Stimulated activated CD8-positive, alpha-beta memory T cell treated with anti-CD3 and anti-CD28 coated beads, Interleukin-12 subunit alpha, Interleukin-12 subunit beta, amount 100 ng/mL, for 4 hours (primary cell): ENCODE measurements around the gene CA10.

Experiments used
- DNase-seq: peaks from one replicate; pipeline ENCODE4 v3.0.0-alpha.2; 2020; ENCODE audit warnings: low read depth

Gene CA10

DNA sequence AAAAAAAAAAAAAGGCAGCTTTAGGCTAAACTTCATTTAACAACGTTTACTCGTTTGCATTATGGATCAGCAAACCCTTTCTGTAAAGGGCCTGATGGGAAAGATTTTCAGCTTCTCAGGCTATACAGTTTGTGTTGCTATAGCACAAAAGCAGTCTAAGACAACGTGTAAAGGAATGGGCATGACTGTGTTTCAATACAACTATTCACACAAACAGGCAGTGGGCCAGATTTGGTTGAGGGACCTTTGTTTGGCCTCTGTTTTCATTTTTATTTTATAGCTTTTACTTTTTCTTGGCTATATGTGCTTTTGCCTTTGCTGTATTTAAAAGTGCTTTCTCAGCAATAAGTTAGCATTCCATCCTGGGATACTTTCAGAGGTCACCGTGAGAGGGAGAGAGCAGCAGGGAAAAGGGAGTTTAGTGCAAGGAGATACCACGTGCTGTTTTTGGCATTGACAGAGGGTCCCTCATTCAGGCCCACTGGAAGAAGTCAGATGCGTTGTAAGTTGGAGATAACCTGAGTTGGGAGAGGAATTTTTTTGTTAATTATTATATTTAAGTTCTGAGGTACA, 562.6 kb downstream of the CA10 start:
- DNase-seq = no peak

DNA sequence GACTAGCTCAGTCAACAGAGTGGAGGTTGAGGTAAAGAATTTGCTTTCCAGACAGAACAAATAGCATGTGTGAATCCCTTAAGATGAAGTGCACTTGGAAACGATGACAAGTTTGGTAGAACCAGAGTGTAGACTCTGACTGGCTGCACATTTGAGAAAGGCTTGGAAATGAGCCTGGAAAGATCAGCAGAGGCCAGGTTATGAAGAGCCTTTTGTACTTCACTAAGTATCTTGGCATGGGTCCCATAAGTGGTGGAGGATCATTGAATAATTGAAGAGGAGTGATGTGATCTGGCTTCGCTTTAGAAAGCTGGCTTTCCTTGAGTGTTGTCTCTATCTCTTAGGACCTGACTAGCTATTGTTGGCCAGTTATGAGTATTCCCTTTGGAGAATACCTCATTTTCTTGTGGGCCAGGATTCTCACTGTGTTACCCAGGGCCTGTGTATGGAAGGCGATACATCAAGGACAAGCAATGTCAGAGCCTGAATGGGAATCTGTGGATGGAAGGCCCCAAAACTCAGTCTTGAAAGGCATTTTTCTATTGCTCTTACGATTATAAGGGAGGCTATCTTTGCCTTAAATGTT, 568.4 kb downstream of the CA10 start:
- no peak for DNase-seq

DNA sequence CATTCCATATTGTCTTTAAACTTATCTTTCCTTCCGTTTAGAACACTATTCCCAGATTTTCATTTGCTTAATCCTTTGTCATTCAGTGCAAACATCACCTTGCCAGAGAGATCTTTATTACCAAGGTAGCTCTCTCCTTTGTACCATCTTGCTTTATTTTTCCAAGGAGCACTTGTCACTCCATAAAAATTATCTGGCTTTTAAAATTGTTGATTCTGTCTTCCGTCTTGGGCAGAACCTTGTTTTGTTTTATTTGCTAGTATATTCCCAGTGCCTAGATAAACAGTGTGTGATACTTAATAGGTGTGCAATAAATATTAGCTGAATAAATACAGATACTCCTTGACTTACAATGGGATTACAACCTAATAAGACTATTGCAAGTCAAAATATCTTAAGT, 570.5 kb downstream of the CA10 start:
- no peak for DNase-seq

DNA sequence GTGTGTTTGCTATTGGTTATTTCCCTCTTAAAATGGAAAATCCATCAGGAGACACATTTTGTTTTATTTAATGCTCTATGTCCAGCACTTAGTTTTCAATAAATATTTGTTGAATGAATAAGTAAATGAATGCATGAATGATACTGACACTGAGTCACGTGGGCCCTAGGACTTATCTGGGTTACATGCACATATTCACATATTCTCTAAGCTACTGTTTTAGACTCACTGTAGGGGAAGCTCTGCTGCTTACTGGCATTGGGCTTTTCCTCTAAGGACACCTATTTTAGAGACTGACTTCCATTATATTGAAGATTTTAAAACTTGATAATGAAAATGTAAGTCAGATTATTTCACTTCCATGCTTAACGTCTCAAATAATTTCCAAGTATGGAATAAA, 571.0 kb downstream of the CA10 start:
- DNase-seq = no peak

DNA sequence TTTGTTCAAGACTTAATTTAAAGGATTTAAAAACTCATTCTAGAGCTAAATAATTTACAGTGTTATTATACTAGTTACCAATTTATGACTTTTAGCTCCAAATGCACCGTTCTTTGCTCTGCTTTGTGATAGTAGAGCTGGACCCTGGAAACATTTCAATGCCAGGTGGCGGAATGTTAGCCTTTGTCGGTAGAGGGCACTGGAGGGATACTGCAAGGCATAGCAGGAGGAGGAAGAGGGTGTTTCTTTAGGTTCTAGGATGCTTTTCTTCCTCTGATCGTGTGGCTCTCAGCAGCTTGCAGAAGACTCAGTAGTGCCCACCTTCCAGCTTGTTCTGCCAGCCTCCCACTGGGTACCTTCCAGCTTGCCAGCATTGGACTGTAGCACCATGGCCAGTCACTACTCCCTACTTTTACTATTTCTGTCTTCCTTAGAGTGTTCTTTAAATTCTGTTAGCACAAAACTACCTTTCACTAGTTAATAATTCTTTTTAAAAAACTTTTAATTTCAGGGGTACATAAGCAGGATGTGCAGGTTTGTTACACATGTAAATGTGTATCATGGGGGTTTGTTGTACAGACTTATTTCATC, 572.9 kb downstream of the CA10 start:
- DNase-seq = no peak

DNA sequence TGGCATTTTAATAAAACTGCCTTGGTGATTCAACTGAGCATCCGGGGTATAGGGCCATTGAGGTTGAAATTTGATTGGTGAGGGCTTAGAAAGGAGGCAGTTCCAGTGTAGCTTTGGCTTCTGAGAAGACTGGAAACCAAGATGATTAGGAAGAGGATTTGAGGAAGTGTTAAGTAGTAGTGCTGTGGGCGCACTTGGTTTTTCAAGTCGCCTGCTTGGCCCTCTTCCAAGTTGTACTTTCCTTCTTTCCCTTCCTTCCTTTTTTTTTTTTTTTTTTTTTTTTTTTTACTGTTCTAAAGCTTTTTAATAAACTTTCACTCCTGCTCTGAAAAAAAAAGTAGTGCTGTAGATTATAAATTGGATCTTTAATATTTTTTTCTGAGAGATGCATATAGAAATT, 577.6 kb downstream of the CA10 start:
- no peak for DNase-seq
